Measurements from ENCODE around the gene ADCY5.
A peak's percentile ranks its signal among the peaks of the same experiment; 100 is the strongest.

DNA sequence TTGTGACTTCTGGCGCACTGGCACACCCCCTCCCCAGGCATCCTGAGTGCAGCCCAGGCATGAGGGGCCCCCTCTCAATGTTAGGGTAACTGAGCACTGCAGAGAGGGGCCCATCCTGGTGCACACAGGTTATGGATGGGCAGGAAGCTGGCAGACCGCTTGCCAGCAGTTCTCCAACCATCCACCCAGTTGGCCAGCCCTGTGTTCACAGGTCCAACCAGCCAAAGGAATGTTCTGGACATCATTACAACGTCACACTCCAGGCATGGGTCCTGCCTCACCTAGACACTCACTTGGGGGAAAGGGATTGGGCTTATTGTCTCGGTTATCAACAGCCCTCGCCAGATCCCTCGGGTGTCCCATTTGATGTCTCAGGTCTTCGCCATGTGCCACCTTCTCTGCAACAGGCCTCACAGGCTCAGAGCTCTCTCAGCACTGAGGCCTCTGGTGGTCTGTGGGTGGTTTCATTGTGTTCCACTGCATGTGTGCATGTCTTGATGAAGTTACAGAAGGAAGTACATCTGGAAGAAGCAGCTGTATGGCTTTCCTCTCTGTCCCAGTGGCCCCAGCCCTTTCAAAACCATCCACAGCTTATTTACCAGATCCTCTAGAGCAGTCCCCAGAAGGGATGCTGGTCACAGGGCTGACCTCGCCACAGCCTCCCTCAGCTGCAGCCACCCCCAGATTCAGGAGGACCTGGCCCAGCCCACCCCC lies 23.7 kb downstream of the ADCY5 start:
- TF ChIP-seq, protein P1, sequence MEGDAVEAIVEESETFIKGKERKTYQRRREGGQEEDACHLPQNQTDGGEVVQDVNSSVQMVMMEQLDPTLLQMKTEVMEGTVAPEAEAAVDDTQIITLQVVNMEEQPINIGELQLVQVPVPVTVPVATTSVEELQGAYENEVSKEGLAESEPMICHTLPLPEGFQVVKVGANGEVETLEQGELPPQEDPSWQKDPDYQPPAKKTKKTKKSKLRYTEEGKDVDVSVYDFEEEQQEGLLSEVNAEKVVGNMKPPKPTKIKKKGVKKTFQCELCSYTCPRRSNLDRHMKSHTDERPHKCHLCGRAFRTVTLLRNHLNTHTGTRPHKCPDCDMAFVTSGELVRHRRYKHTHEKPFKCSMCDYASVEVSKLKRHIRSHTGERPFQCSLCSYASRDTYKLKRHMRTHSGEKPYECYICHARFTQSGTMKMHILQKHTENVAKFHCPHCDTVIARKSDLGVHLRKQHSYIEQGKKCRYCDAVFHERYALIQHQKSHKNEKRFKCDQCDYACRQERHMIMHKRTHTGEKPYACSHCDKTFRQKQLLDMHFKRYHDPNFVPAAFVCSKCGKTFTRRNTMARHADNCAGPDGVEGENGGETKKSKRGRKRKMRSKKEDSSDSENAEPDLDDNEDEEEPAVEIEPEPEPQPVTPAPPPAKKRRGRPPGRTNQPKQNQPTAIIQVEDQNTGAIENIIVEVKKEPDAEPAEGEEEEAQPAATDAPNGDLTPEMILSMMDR (IDR thresholded peaks at IDR 0.05): no peak
- TF ChIP-seq POLR2A (IDR thresholded peaks at IDR 0.05) (no peak), EP300 (IDR thresholded peaks at IDR 0.05) (no peak), POLR2AphosphoS5 (IDR thresholded peaks at IDR 0.05) (peak; percentile 9)
